AG04449 (cell line): ENCODE results near the gene HDAC4.

Source experiments
- CTCF ChIA-PET: fragments of 350-600 bp; formaldehyde crosslinking; extraction: SDS; loops from one replicate; lab custom pipeline; 2021; ENCODE audit warnings: antibody characterized with exemption; lab: Yijun Ruan, JAX
- POLR2A ChIA-PET: fragments of 400-600, 350-600 bp; formaldehyde crosslinking; extraction: SDS; loops from one replicate; lab custom pipeline; 2020; ENCODE audit warnings: antibody characterized with exemption, inconsistent platforms; lab: Yijun Ruan, JAX
- DNase-seq: peaks from one replicate; pipeline ENCODE4 v3.0.0-alpha.2; 2010; ENCODE audit warnings: low read depth, low spot score
- H3K4me3 ChIP-seq: 2 replicates; pipeline ENCODE4 v1.5.1; 2011; ENCODE audit warnings: low read depth, mild to moderate bottlenecking, control low read depth, low read length
- CTCF ChIP-seq: IDR thresholded peaks from one replicate; pipeline ENCODE4 v1.5.1; 2011; ENCODE audit warnings: mild to moderate bottlenecking, moderate library complexity, low read length, control low read depth, inconsistent platforms; ENCODE audit not compliant: insufficient read depth; ENCODE audit errors: missing control alignments

The HDAC4 gene

GRCh38 chr2:239297142-239298004 lies 103.4 kb downstream of the HDAC4 start:
- ChIA-PET CTCF (interaction anchor here (1.0 to 1.4 kb wide), 3 partner anchors 9 to 694 kb away, joined by 3 read pairs; no protein-coding TSS in a partner anchor), POLR2A (no interaction called here)
- no peak overlapping the region for H3K4me3 ChIP-seq
- no peak for DNase-seq
- no peak for TF ChIP-seq CTCF

GRCh38 chr2:239296020-239296932 lies 104.5 kb downstream of the HDAC4 start:
- CTCF ChIA-PET, result interaction anchor here (1.1 to 1.4 kb wide), 4 partner anchors 9 to 695 kb away, joined by 3 to 4 read pairs (median 3); no protein-coding TSS in a partner anchor
- H3K4me3 ChIP-seq, result no peak overlapping the region
- POLR2A ChIA-PET, result no interaction called here
- no peak for DNase-seq
- TF ChIP-seq CTCF, result no peak

GRCh38 chr2:239295377-239296019 lies 105.3 kb downstream of the HDAC4 start:
- ChIA-PET CTCF (interaction anchor here (1.1 to 1.9 kb wide), 3 partner anchors 8 to 152 kb away, joined by 3 to 8 read pairs (median 4); no protein-coding TSS in a partner anchor), POLR2A (no interaction called here)
- DNase-seq, result no peak
- no peak overlapping the region for H3K4me3 ChIP-seq
- TF ChIP-seq CTCF, result no peak

GRCh38 chr2:239294571-239295054 lies 106.2 kb downstream of the HDAC4 start:
- no peak overlapping the region for H3K4me3 ChIP-seq
- no peak for TF ChIP-seq CTCF
- ChIA-PET CTCF (interaction anchor here (1.2 to 1.9 kb wide), 2 partner anchors 10 to 12 kb away, joined by 3 to 8 read pairs; no protein-coding TSS in a partner anchor), POLR2A (no interaction called here)
- DNase-seq, result no peak

- H3K4me3 ChIP-seq, result no peak overlapping the region
- ChIA-PET CTCF (interaction anchor here (1.2 to 1.9 kb wide), 3 partner anchors 9 to 14 kb away, joined by 3 to 8 read pairs (median 3); no protein-coding TSS in a partner anchor), POLR2A (no interaction called here)
- TF ChIP-seq CTCF, result no peak
- DNase-seq, result no peak
These were observed 106.9 kb downstream of the HDAC4 start for GRCh38 chr2:239293775-239294430.
